ENCODE results near the gene TMEM212.

DNA sequence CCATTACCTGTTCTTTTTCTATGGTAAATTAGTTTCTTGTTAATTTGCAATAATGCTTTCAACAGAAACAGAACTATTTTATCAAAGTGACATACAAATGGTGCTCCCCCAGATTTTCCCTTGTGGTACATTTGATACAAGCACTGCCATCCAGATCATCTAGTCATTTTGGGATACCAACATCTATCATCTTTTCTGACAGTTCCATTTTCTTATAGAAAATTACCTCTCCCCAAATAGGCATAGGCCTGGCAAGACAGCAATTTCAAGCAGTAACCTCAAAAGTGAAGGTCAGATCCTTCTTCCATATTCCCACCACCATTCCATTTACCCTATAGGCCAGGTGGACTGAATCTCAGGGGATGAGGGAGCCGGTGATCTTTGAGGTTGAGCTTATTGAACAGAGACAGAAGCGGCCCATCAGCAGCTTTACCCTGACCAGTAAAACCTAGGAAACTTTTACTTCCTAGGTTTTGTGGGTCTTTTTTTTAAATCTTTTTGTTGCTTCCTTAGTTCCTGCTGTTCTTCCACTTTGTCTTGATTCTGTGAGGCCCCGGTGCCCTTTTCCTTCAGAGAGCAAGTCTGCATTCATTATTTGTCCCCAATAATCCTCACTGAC lies 29.8 kb upstream of the TMEM212 start:
- TF ChIP-seq, protein P1, sequence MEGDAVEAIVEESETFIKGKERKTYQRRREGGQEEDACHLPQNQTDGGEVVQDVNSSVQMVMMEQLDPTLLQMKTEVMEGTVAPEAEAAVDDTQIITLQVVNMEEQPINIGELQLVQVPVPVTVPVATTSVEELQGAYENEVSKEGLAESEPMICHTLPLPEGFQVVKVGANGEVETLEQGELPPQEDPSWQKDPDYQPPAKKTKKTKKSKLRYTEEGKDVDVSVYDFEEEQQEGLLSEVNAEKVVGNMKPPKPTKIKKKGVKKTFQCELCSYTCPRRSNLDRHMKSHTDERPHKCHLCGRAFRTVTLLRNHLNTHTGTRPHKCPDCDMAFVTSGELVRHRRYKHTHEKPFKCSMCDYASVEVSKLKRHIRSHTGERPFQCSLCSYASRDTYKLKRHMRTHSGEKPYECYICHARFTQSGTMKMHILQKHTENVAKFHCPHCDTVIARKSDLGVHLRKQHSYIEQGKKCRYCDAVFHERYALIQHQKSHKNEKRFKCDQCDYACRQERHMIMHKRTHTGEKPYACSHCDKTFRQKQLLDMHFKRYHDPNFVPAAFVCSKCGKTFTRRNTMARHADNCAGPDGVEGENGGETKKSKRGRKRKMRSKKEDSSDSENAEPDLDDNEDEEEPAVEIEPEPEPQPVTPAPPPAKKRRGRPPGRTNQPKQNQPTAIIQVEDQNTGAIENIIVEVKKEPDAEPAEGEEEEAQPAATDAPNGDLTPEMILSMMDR (conservative IDR thresholded peaks at IDR 0.05), result no peak
- TF ChIP-seq ZFX (IDR thresholded peaks at IDR 0.05), result no peak

Data from C4-2B (cell line).